Mesenteric fat pad (tissue), 1 donor: ENCODE results near the gene NETO2. TPM values are rescaled to one million over a fixed set of nuclear protein-coding genes. Genes with fewer than 3 reads are reported as not detected.

Experiments used
- DNase-seq: peaks from one replicate; pipeline ENCODE4 v3.0.0-alpha.2; 2020; ENCODE audit warnings: low spot score
- total RNA-seq: library from RNA; stranded (reverse); fragmentation: NEBNext Ultra II Directional; extraction: Animal tissue kit (Norgen Biotek cat#: 25700); gene quantifications from one replicate; pipeline ENCODE4 v1.2.1, GENCODE V29; 2021
- donor health status: DM: yes; HTN: yes; CAD: no.

Gene NETO2
- total RNA-seq, 1 donor from 2014 or later = 5.3 TPM

DNA sequence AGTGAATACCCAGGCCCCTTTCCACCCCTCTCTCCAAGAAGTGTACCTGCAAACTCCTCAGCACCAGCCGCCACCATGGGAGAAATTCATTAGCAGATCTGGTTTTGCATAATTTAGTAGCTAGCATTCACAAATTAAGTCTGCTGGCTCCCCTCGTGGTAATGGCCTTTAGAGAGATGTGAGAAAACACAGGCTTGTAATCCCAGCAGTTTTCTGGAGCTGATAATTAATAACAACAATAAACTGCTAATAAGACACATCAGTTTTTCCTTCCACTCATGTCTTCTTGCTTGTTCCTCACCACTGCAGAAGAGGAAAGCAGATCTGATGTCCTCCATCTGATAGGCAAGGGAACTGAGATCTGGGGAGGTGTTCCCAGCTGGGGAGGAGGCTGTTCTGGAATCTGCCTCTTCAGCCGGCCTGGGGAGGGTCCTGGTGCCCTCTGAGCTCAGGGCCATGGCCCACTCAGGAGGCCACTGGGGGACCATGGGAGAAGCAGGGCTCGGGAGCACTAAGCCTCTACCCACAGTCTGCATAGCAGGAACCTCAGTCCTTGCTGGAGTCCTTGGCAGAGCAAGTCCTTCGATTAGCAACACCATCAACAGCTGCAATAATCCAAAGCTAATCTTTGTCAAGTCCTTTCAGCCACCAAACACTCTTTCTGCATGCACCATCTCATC lies 96.1 kb downstream of the NETO2 start:
- DNase-seq = no peak

DNA sequence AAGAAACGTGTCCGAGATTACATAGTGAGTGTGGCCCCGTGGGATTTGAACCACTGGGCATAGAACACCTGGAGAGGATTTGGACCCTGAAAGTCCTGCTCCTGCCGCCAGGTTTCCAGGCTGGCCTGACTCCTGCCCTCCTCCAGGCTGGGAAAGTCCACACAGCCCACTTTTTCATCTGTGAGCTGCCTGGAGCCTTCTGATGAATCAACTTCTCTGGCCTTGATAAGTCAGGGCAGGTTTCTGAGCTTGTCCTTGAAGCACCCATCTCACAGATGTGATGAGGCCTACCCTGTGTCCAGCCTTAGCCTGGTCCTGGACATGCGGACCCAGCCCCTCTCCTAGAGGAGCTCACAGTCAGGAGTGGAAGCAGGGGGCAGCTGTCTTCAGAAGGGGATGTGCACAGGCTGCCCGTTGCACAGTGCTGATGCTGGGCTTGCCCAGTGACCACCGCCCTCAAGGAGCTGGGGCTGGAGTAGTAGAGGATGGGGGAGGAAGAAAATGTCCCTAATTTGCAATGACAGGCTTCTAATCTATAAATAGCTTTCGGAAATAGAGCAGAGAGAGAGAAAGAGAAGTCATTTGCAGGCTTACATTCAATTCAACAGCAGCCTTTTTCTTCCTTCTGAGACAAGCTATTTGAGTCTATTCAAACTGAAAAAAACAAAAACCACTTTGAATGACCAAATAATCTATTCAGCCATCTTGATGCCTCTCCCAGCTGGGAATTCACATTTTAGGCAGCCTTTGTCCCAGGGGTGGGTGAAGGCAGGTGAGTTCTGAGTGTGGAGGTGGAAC lies 96.8 kb downstream of the NETO2 start:
- no peak for DNase-seq

DNA sequence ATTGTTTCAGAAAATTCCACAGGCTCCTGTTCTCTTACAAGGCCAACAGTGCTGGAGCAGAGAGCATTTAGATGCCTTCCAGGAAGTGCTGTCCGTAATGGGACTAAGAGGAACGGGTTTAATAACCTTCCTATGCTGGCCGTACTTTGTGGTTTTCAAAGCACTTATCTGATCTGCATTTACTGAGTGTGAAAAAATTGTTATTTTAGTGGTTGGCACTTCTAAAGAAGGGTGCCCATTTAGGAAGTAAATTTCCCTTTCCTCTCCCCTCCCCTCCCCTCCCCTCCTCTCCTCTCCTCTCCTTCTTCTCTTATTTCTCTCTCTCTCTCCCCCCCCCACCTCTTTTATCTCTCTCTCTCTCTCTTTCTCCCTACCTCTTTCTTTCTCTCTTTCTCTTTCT lies 98.3 kb downstream of the NETO2 start:
- no peak for DNase-seq

DNA sequence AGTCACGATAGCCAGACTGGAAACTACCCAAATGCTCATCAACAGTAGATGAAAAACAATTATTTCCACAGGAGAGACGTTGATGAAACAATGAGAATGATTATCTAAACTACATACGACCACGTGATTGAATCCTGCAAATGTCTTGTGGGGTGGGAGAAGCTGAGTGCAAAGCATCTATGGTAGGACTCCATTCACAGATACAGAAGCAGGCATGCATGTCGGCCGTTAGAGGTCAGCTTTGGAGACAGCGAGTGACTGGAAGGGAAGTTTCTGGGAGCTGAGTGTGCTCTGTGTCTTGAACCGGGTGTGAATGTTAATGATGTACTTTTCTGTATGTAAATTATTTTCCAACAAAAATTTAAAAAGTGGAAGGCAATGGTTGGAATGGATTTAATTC lies 98.7 kb downstream of the NETO2 start:
- no peak for DNase-seq

DNA sequence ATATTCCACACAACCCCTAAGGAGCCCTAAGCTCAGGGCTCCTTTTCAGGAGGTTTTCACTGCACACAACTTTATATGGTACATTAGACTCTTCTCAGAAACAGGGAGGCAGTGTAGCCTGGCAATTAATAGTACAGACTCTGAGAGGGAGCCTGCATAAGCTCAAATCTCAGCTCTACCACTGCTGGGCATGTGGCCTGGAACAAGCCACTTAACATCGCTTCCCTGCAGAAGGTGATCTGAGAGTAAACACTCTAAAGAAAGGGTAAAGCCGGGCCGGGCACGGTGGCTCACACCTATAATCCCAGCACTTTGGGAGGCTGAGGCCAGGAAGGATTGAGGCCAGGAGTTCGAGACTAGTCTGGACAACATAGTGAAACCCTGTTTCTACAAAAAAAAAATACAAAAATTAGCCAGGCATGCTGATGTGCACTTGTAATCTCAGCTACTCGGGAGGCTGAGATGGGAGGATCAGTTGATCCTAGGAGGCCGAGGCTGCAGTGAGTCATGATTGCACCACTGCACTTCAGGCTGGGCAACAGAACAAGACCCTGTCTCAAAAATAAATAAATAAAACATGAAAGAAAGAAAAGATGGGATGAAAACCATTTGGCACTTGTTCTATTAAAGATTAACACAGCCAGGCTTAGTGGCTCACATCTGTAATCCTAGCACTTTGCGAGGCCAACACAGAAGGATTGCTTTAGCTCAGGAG lies 99.6 kb downstream of the NETO2 start:
- DNase-seq = no peak

DNA sequence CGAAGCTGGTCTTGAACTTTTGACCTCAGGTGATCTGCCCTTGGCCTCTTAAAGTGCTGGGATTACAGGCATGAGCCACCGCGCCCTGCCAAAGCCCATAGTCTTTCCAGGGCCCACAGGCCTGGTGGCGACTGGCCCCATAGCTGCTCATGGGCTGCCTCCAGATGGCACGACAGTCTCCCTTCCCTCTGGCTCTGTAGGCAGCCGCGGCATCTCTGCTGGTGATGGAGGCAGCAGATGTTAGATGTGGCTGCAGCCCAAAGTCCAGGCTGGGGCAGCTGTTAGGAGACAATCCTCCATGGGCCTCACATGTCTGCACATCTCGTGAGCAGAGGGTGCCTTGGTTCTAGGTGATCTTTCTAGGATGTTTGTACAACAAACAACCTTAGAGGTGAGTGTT lies 100.5 kb downstream of the NETO2 start:
- DNase-seq = no peak

DNA sequence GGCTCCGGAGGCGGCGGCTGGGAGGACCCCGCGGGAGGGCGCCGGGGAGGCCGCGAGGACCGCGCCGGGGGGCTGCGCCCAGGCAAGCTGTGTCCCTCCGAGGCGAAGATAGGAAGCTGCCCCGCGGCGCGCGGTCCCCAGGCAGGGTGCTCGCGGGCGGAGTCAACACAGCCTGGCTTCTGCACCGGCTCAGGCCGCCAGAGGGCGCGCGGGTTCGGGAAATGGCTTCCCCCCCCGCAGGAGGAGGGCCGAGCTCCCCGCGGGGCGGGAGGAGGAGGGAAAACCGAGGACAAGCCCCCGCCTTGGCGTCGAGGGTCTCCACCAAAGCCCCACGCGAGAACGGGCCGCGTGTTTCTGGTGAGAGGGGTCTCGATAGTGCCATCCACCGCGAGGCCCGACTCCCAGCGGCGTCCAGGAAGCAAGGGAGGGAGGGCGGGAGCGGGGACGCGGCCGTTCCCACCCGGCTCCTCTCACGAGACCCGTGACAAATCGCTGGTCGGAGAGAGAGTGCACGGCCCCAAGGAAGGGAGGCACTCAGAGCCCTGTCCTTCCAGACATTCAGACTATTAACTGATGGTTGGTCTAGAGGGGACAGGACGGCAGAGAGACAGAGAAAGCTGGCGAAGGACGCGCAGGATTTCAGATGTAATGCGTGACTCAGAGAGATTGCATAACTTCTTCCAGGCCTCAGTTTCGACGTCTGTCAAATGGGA lies 105.8 kb downstream of the NETO2 start:
- DNase-seq = peak; percentile 97

DNA sequence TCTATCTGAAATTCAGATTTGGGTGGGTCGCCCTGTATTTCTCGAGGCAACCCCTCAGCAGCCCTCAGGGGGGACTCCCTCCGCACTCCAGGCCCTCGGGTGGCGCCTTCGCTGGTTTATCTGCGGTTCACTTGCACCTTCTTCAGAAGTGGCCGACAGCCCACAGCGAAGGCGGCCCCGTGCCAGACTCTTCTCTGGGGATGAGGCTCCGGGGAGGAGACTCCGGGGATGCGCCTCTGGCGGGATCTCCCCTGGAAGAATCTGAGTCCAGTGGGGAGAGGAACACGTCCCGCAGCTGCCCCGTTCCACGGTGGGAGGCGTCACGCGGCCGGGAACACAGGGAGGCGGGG lies 106.4 kb downstream of the NETO2 start:
- no peak for DNase-seq

DNA sequence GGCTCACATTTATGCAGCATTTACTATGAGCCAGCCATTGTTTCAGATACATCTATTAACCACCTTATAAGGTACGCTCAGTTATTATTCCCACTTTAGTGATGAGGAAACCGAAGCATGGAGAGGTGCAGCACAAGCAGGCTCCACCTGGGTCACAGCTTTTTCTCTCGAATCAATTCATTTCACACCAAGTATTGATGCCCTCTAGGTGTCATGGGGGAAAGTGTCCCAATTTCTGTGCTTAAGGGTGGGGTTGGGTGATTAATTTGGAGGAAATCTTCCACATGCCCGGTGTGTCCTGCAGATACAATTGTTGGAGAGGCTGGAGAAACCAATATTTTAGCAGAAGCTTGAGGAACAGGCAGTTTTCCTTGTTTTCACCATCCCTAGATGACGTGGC lies 107.5 kb downstream of the NETO2 start:
- DNase-seq = no peak

DNA sequence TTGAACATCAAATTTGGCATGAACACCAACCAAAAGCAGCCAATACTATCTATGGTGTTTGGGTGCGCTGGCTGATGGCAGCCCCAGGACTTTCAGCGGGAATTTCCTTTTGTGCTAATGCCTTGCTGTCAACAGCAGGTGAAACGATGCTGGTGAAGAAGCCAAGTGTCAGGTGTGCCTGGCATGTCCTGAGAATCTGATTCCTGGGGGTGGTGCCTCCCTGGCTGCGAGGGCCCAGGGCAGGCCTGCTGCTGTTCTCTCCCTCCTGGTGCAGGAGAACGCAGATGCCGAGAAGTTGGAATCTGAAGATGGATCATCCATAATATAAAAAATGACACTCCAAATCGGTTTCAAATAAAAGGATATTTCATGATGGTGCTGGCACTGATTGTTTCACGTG lies 108.3 kb downstream of the NETO2 start:
- no peak for DNase-seq

DNA sequence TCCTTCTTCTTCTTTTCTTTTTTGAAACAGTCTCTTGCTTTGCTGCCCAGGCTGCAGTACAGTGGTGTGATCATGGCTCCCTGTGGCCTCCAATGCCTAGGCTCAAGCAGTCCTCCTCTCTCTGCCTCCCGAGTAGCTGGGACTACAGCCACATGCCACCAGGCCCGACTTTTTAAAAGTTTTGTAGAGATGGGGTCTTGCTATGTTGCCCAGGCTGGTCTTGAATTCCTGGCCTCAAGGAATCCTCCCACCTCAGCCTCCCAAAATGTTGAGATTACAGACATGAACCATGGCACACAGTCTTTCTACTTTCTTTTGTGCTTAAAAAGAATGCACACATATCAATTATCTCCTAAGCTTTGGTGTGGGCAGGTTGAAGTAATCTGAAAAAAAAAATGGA lies 109.3 kb downstream of the NETO2 start:
- no peak for DNase-seq

DNA sequence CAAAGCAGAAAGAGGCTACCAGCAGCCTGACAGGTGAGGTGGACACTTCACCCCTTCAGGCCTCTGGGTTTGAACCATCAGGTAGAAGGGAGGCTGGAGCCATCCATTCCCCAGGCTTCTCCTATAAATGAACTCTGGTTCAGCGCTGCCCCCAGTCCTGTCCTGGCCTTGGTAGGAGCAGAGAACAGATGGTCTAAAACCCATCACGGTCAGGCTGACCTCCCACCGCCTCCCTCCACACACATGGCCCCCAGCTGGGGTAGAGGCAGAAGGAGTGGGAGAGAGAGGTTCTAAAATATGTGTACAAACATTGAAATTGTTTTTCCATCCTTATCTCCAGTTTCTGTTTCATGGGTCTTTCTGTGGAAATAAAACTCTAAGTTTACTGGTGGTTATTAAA lies 110.6 kb downstream of the NETO2 start:
- DNase-seq = no peak

DNA sequence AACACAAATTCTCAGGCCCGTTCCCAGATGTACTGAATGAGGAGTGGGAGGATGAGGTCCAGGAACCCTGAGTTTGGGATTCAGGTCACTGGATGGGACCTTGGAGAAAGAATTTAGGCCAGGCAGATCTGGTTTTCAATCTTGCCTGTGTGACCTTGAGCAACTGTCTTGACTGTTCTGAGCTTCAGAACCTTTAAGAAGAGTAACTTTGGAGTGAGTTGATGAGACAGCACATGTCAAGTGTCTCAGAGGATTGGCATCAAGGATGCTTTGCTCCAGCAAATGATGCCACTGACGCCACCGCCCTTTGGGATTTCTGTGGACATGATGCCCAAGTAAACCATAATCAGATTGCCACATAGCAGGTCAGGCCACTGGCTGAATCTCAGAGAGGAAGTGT lies 114.0 kb downstream of the NETO2 start:
- DNase-seq = no peak

DNA sequence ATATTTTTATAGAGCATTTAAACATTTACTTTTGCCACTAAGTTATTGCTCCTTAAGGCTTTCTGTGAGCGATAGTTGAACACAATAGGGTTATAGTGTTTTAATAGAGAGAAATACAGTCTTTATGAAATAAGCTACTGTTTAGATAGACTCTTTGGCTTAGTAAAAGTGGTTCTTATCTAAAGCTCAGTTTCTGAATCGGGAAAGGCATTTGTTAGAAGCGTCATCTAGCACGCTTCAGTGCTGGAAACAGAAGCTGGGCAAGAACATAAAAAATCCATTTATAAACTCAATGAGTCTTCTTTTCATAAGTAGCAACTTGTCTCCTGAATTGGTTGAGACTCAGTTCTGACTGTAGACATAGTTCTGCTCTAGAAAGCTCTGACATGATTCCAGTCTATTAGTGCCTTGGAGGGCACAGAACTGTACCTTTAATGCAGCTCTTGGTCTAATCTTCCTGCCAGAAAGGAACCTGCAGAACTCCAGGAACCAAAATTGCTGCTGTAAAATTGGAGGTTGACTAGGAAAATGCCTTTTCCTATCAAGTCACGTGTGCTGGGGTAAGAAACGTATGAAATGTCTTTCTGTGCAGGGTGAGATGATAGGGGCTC lies 114.9 kb downstream of the NETO2 start:
- no peak for DNase-seq

Other genes with a start within 250 kb of the NETO2 start
- gene DNAJA2, start 170.3 kb downstream of the NETO2 start, total RNA-seq = 54.9 TPM